Dermis blood vessel endothelial cell (primary cell): ENCODE measurements around the gene HPSE2. TPM values are rescaled to one million over a fixed set of nuclear protein-coding genes. Genes with fewer than 3 reads are reported as not detected.
"Not testable (repeated sequence)": the region's sequence is repeated elsewhere in the genome, so short reads cannot be mapped to it uniquely, and the experiment has no call there.

Source experiments
- DNase-seq: peaks from one replicate; pipeline ENCODE4 v3.0.0; 2010
- total RNA-seq: library from RNA; depleted of rRNA; stranded (reverse); fragments of >200 nt; gene quantifications from 2 replicates; pipeline ENCODE4 v1.2.3, GENCODE V29; 2014

The HPSE2 gene
- total RNA-seq, 1 donor from 2014 or later = not detected

- peak; percentile 24 for DNase-seq
These were observed 680.5 kb downstream of the HPSE2 start for GRCh38 chr10:98555021-98555619.

GRCh38 chr10:98541561-98541960 lies 694.1 kb downstream of the HPSE2 start:
- DNase-seq = not testable (repeated sequence)

DNA sequence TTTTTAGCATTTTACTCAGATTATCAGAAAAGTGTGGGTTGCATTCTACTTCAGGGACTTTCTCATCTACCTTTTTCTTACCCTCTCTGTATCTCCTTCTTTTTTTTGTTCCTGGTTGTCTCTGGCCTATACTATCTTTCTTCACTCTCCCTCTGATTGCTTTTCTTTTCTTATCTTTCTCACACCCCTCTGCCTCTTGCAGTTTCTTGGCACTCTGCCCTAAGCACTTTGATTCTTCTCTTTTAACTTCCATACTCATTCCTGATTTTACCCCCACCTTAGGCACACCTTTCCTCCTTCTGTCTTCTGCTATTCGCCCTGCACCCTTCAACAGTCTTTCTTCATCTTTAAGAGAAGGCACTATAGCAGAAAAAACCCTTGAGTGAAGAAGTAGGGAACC lies 696.1 kb downstream of the HPSE2 start:
- DNase-seq = no peak

- no peak for DNase-seq
These were observed 697.2 kb downstream of the HPSE2 start for GRCh38 chr10:98538472-98538871.

DNA sequence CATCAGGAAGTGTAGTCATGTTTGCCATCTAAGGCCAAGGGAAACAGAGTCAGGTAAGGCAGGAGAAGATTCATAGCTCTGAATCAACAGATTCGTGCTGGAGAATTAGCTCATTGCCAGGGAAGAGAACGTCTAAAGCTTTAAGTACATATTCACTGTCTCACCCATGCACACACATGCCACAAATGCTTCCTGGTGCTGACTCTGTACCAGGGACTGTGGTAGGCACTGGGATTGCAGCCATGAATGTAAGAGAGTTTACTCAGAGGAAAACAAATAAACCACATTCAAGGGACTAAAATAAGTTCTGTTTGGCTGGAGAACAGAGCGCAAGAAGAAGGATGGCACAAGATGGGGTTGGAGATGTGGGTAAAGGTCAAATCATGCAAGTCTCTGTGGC lies 699.1 kb downstream of the HPSE2 start:
- no peak for DNase-seq

DNA sequence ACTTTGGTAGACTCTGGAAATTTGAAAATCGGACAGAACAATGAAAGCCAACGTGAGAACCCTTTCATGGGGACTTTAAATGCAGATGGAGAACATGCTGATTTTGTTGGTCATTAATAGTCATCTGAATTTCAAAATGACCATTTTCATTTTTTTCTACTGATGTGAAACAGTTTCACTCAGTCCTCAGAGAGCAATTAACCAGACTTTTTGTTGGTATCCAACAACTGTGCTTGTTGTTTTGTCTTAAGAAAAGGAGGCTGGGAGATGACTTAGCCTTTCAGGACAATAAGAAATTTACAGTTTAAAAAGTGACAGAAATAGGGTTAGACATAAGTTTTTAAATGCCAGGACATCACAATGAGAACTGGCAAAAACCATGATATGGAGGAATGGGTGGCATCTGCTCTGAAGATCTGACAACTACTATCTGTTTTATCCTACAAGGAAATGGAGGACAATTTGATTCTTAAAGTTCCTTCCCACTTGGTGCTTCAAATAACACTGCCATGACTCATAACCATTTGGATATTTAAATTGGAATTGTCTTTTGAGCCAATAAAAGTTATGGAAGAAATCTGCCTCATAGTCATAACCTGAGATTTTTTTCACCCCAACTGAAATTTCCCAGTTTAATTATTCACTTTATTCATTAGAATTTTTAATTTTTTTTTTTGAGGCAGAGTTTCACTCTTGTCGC lies 701.8 kb downstream of the HPSE2 start:
- no peak for DNase-seq

DNA sequence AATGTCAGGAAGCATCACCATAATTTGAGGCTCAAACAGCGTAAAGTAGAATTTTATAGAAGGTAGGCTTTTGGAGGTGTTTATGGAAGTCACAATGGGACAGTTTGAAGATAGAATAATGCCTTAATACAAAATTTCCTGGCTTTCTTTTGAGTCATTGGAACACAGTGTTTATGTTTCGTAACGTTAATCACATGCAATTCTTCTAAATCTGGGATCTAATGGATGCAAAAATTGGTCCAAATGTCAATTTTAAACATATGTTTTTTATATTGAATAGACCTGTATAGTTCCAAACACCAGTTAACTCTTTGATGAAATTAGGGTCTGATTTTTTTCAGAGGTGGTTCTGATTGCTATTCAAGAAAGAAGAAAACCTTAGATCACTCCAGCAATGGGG lies 702.4 kb downstream of the HPSE2 start:
- DNase-seq = no peak

DNA sequence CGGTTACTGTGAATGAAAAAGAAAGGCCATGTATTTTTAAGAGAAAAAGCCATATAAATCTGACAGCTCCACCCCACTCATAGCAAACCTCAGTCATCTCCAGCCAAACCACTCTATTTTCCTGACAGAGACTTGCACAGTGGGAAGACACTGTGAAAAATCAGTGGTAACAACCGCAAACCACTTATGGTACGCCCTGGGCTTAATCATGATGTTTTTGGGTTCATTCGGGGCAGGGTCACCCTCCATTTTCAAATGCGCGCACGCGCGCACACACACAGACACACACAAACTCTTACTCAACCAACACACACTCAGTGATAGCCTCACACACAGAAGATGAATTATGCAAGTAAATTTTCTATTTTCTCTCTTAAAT lies 706.9 kb downstream of the HPSE2 start:
- DNase-seq = no peak

GRCh38 chr10:98528166-98528804 lies 707.4 kb downstream of the HPSE2 start:
- peak; percentile 73 for DNase-seq

DNA sequence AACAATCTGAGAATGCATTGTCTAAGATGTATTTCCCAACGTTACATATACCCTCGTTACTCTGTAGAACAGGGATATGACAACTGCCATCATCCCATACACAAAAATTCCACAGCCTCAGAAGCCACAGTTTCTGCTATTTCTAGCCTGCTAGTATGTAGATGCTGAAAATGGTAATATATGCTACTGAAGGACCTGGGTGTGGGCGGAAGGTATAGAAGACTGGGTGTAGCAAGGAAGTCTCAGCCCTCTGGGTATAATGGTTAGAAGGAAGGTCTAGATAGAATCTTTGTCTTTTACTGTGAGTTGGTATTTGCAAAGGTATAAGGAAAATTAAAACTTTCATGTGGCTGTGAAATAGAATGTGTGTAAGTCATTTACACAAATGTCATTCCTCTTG lies 709.7 kb downstream of the HPSE2 start:
- DNase-seq = no peak

DNA sequence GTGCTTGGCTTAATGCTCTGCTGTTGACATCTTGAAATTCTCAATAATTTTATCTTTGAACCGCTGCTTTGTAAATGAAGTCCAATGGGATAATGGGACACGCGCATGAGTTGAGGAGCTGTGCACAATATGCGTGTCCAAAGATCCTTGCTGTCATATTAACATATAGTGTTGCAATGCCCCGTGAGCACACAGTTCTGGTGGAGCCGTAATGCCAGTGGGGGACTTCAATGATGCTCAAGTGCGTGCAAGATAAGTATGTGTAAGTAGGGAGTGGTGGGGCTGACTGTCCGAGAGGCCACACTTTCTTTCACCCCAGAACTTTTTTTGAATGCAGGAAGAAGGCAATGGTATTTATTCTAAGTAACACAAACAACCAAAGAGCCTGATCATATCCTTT lies 711.5 kb downstream of the HPSE2 start:
- DNase-seq = no peak

DNA sequence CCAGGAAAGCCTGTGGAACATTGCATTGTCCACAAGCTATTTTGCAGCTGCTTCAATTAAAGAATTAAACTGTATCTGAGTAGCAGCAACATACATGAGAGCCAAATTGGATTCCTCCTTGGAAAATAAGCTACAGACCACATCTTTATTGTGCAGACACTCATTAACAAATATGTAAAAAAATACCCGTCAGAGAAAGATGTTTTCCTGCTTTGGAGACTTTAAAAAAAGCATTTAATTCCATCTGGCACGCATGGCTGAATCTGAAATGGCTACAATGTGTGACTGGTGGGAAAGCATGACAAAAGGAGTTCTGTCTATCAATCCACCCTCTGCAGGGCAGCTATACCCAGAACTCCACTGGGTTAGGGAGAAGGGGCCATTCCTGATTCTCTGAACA lies 715.8 kb downstream of the HPSE2 start:
- no peak for DNase-seq

DNA sequence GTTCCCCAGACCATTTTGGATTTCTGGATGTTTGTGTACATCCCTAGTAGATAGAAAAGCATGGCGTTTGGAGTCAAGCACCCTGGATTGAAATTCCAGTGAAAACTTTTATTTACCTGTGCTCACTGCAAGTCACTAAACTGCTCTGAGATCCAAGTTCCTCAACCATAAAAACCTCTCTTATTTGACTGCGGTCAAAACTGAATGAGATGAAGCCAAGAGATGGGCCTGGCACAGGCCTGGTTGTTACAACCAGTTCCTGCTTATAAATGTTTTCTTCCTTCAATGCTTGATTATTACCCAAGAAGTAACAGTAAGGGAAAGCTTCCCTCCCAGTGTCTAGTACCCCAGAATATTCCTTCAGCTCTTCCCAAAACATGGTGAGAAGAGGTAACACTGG lies 718.0 kb downstream of the HPSE2 start:
- DNase-seq = no peak

- DNase-seq = no peak
These were observed 719.3 kb downstream of the HPSE2 start for GRCh38 chr10:98516352-98516751.

- DNase-seq = no peak
These were observed 721.9 kb downstream of the HPSE2 start for GRCh38 chr10:98513704-98514103.

DNA sequence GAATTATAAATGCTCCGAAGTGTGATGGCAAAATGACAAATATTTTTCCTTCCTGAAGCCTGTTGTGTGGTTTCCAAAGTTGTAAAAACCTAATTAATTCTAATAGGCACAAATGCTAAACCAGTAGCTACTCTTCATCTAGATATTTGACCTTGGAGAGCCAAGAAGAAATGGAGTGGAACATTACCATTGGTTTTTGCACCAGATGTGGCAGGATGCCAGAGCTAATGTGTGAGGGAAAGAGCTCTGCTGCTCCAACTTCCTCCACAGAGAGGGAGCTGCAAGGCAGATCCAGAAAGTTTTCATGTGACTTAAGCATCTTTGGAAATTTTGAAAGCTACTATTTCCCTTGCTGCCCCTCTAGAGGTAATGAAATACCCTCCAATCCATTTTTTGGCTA lies 723.8 kb downstream of the HPSE2 start:
- no peak for DNase-seq

GRCh38 chr10:98510412-98510995 lies 725.1 kb downstream of the HPSE2 start:
- DNase-seq = no peak

DNA sequence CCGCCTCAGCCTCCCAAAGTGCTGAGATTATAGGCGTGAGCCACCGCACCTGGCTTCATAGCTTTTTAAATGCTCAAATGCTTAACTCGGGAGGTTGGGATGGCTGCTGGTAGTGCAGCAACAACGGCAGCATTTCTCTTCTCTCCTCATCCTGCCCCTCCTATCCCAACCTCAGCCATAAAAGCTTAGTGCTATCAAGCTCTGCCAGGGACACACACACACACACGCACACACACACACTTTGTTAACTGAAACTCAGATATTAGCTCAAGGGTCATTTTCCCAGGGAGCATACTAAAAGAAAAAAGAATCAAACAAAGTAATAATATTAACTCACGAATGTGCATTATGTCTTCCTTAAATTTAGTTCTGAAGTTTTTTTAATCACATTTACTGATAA lies 725.9 kb downstream of the HPSE2 start:
- DNase-seq = no peak

- not testable (repeated sequence) for DNase-seq
These were observed 733.1 kb downstream of the HPSE2 start for GRCh38 chr10:98502535-98502934.

GRCh38 chr10:98492763-98493162 lies 742.9 kb downstream of the HPSE2 start:
- no peak for DNase-seq

GRCh38 chr10:98489561-98490481 lies 745.8 kb downstream of the HPSE2 start:
- no peak for DNase-seq

GRCh38 chr10:98488669-98489430 lies 746.8 kb downstream of the HPSE2 start:
- DNase-seq = no peak
